Esophagus squamous epithelium (tissue), 5 donors: ENCODE data around the gene CD109. TPM values are rescaled to one million over a fixed set of nuclear protein-coding genes. Genes with fewer than 3 reads are reported as not detected.

Source experiments
- DNase-seq: peaks from one replicate; lab custom pipeline; 2025; lab: John Stamatoyannopoulos, UW
- H3K27ac ChIP-seq, 4 donors: fragments of 200-600 bp; sonication (generic); one replicate each; pipeline ENCODE4 v1.5.1; 2016 to 2019; ENCODE audit warnings: mild to moderate bottlenecking in 1 of 4
- H3K27me3 ChIP-seq, 4 donors: fragments of 200-600 bp; sonication (generic); 1 replicate in 3 of 4; 2 replicates in 1 of 4; pipeline versions ENCODE4 v1.5.1 to v1.6.0; 2017 to 2021; ENCODE audit warnings: antibody characterized with exemption in 1 of 4
- H3K36me3 ChIP-seq, 3 donors: fragments of 200-600 bp; sonication (generic); one replicate each; pipeline ENCODE4 v1.5.1; 2016 to 2019
- H3K4me1 ChIP-seq, 3 donors: fragments of 200-600 bp; sonication (generic); one replicate each; pipeline ENCODE4 v1.5.1; 2017 to 2019
- H3K4me3 ChIP-seq, 4 donors: fragments of 200-600 bp; sonication (generic); 1 replicate in 3 of 4; 2 replicates in 1 of 4; pipeline ENCODE4 v1.5.1; 2016 to 2019; ENCODE audit warnings: mild to moderate bottlenecking in 2 of 4, moderate library complexity in 1 of 4
- H3K9me3 ChIP-seq, 3 donors: fragments of 200-600 bp; sonication (generic); one replicate each; pipeline ENCODE4 v1.5.1; 2016 to 2019
- POLR2A ChIP-seq, 4 donors: fragments of 450-650 bp; IDR thresholded peaks; one replicate each; pipeline ENCODE4 v1.6.1; 2017; ENCODE audit warnings: antibody characterized with exemption in 4 of 4, mild to moderate bottlenecking in 4 of 4, moderate library complexity in 3 of 4
- WGBS, 2 donors: methylation state at CpG; one replicate each; pipeline ENCODE4 v1.1.5; 2018; 5-methylcytosine and 5-hydroxymethylcytosine counted together
- intact Hi-C: fragments of 100-400 bp; cut with DNase I; formaldehyde crosslinking; loops from one replicate; pipeline ENCODE4 v1.15.0; 2022
- total RNA-seq, 4 donors: library from RNA; depleted of rRNA; stranded (reverse); fragments of >200 nt; gene quantifications; one replicate each; pipeline ENCODE4 v1.1.0, GENCODE V29; 2016
- TF ChIP-seq, protein P1 (sequence below), 6 experiments: fragments of 450-650 bp in 4 of 6; fragments of 200-600 bp in 2 of 6; sonication (generic) in 2 of 6; IDR thresholded peaks; one replicate each; pipeline ENCODE4 v1.5.1; 2016 to 2019; ENCODE audit warnings: antibody characterized with exemption in 6 of 6, mild to moderate bottlenecking in 4 of 6, moderate library complexity in 4 of 6
- donor health status: DM: yes; HTN: yes; CAD: no.

CD109 gene
- total RNA-seq, 4 donors from 2014 or later, result 27.0 to 57.9 (median 41.3) TPM

DNA sequence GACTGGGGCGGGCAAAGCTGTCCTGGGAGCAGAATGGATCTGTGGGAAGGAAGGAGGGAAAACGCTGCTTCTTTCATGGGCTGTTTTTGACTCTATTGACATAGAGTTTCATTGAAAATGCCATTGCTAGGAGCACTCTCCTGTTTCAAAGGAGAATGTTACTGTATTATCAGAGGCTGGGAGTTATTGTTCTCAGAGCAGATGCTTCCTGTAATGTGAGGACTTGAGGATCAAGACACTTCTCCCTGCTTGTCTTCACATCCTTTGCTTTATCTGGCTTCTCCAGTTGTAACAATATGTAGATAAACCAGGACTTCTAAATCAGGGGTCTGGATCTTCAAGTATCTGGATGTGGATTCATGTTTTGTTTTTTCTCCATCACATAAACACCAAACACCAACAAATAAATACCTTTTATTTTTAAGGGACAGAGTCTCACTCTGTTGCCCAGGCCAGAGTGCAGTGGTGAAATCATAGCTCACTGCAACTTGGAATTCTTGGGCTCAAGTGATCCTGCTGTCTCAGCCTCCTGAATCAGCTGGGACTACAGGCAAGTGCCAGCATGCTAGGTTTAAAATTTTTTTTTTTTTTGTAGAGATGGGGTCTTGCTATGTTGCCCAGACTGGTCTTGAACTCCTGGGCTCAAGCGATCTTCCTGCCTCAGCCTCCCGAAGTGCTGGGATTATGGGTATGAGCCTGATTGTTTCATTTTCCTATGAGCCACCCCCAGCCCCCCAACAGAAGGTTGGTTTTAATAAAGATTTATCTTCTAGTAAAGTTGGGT, 3.9 kb downstream of the CD109 start:
- TF ChIP-seq, protein P1, sequence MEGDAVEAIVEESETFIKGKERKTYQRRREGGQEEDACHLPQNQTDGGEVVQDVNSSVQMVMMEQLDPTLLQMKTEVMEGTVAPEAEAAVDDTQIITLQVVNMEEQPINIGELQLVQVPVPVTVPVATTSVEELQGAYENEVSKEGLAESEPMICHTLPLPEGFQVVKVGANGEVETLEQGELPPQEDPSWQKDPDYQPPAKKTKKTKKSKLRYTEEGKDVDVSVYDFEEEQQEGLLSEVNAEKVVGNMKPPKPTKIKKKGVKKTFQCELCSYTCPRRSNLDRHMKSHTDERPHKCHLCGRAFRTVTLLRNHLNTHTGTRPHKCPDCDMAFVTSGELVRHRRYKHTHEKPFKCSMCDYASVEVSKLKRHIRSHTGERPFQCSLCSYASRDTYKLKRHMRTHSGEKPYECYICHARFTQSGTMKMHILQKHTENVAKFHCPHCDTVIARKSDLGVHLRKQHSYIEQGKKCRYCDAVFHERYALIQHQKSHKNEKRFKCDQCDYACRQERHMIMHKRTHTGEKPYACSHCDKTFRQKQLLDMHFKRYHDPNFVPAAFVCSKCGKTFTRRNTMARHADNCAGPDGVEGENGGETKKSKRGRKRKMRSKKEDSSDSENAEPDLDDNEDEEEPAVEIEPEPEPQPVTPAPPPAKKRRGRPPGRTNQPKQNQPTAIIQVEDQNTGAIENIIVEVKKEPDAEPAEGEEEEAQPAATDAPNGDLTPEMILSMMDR (IDR thresholded peaks at IDR 0.05), result no peak
- no peak for TF ChIP-seq POLR2A (IDR thresholded peaks at IDR 0.05)
- Histone ChIP-seq H3K36me3 (peaks cover 0 to 7% (median 0%) of the 10 kb centered on the region in 3 donors), H3K9me3 (no peaks in the 10 kb centered on the region), H3K27me3 (no peaks in the 10 kb centered on the region), H3K4me3 (no peak overlapping the region), H3K27ac (peak overlapping the region in 2 of 4 donors; percentile 2 to 5), H3K4me1 (peaks cover 10 to 80% (median 29%) of the 10 kb centered on the region in 3 donors)
- 70 to 75% methylated on average over 4 of the region's 4 CpGs for WGBS, 2 donors
- intact Hi-C loops, result no loop called here
- no peak for DNase-seq

DNA sequence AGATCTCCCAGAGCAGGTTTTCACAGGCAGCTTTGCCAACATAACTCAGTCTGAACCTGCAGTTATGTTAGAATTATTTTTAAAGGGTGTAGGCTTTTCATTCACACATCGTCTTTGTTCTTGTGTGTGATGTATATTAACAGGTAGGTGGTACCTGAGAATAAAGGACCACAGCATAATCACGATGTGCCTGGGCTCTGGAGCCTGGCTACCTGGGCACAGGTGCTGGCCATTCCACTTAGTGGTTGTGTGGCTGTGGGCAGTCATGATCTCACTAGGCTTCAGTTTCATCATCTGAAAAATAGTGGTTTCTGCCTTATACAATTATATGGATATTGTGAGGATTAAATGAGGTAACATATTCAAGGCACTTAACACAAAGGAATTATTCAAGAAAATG, 6.4 kb downstream of the CD109 start:
- Histone ChIP-seq H3K4me3 (no peak overlapping the region), H3K36me3 (peaks cover 0 to 7% (median 0%) of the 10 kb centered on the region in 3 donors), H3K27me3 (no peaks in the 10 kb centered on the region), H3K4me1 (peaks cover 10 to 69% (median 31%) of the 10 kb centered on the region in 3 donors), H3K27ac (peak overlapping the region; percentile 78 to 85 (median 79)), H3K9me3 (no peaks in the 10 kb centered on the region)
- intact Hi-C loops, result no loop called here
- WGBS, 2 donors, result 46 to 51% methylated on average over 2 of the region's 2 CpGs
- no peak for DNase-seq
- TF ChIP-seq, protein P1 (IDR thresholded peaks at IDR 0.05), result no peak
- TF ChIP-seq POLR2A (IDR thresholded peaks at IDR 0.05), result no peak

DNA sequence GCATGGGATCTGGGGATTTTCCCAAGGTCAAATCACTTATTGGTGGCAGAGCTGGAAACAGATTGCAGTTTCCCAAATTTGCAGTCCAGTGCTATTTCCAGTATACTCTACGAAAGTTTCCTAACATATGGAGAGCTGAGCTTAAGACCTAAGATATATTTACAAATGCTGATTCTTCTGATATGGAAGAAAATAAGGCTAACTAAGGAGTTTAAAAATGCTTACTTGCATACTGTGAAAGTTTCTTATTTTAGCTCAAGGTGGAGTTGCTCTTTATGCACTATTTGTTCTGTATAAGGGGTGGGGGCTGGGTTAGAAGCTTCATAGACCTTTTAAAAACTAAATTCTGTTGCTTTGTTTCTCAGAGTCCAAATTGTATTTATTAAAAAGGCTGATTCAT, 7.5 kb downstream of the CD109 start:
- DNase-seq, result no peak
- peak overlapping the region; percentile 78 to 85 (median 79) for H3K27ac ChIP-seq
- H3K4me1 ChIP-seq, result peaks cover 10 to 62% (median 25%) of the 10 kb centered on the region in 3 donors
- no peak overlapping the region for H3K4me3 ChIP-seq
- WGBS, 2 donors, result 76 to 86% methylated on average over 1 of the region's 1 CpG
- intact Hi-C loops, result no loop called here
- H3K36me3 ChIP-seq, result peaks cover 0 to 7% (median 0%) of the 10 kb centered on the region in 3 donors
- H3K9me3 ChIP-seq, result no peaks in the 10 kb centered on the region
- TF ChIP-seq POLR2A (IDR thresholded peaks at IDR 0.05), result no peak
- TF ChIP-seq, protein P1 (IDR thresholded peaks at IDR 0.05), result no peak
- no peaks in the 10 kb centered on the region for H3K27me3 ChIP-seq

DNA sequence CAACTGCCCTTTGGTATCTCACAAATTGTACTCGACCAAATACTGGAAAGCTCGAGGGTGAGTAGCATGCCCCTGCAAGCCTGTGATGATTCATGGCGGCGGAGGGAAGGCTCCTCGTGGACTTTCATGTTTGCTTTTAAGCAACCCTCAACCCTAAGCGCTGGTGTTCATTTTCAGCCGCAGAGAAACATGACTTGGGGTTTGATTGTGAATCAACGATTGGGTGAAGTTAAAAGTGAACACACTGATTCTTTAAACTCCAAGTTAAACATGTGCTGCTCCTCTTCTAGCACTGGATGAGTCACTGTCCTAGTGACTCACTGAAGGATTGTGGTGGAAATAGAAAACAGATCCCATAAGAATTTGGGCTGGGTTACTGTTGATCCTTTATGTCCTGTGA, 8.3 kb downstream of the CD109 start:
- H3K4me3 ChIP-seq, result no peak overlapping the region
- H3K36me3 ChIP-seq, result peaks cover 0 to 7% (median 0%) of the 10 kb centered on the region in 3 donors
- H3K27ac ChIP-seq, result peak overlapping the region; percentile 78 to 85 (median 79)
- peaks cover 10 to 61% (median 25%) of the 10 kb centered on the region in 3 donors for H3K4me1 ChIP-seq
- no peaks in the 10 kb centered on the region for H3K9me3 ChIP-seq
- no peak for DNase-seq
- TF ChIP-seq, protein P1 (IDR thresholded peaks at IDR 0.05), result no peak
- intact Hi-C loops, result no loop called here
- WGBS, 2 donors, result 35 to 38% methylated on average over 8 of the region's 8 CpGs
- no peaks in the 10 kb centered on the region for H3K27me3 ChIP-seq

DNA sequence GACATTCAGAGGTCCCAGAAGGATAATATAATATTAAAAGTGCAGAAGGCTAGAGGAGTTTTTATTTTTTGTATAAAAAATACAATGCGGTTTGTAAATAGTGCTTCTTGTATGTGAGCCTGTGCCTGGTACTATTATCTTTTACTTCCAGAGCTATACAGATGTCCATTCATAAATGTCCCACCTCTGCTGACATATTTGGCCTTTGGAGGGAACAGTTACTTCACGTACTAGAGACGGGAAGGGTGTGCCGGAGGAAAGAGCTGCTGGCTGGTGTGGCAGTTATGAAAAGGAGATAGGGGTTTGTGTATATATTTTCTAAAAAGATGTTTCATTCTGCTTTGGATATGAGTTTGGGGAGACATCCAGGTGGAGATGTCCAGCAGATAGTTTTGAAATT, 8.8 kb downstream of the CD109 start:
- Histone ChIP-seq H3K4me1 (peaks cover 10 to 56% (median 25%) of the 10 kb centered on the region in 3 donors), H3K36me3 (peaks cover 0 to 2% (median 0%) of the 10 kb centered on the region in 3 donors), H3K9me3 (no peaks in the 10 kb centered on the region), H3K27me3 (no peaks in the 10 kb centered on the region), H3K4me3 (no peak overlapping the region), H3K27ac (peak overlapping the region; percentile 78 to 85 (median 79))
- no peak for DNase-seq
- WGBS, 2 donors, result 39% methylated on average over 4 of the region's 4 CpGs
- TF ChIP-seq, protein P1 (IDR thresholded peaks at IDR 0.05), result no peak
- no peak for TF ChIP-seq POLR2A (IDR thresholded peaks at IDR 0.05)
- intact Hi-C loops, result no loop called here
